H9 (cell line): ENCODE results near the gene ZCCHC8. TPM values are rescaled to one million over a fixed set of nuclear protein-coding genes. Genes with fewer than 3 reads are reported as not detected.
"Not testable (repeated sequence)": the region's sequence is repeated elsewhere in the genome, so short reads cannot be mapped to it uniquely, and the experiment has no call there.

ENCODE experiments used
- DNase-seq: peaks from one replicate; pipeline ENCODE4 v3.0.0-alpha.2; 2017
- H2AFZ ChIP-seq: one replicate; pipeline ENCODE4 v1.6.1; 2013; ENCODE audit warnings: mild to moderate bottlenecking, low read length, control low read depth, moderate library complexity
- H2AK5ac ChIP-seq: 2 replicates; pipeline ENCODE4 v1.6.1; 2013; ENCODE audit warnings: low read length, control low read depth, mixed read lengths; ENCODE audit not compliant: insufficient read length
- H2BK120ac ChIP-seq: one replicate; pipeline ENCODE4 v1.6.1; 2013; ENCODE audit warnings: low read depth, mild to moderate bottlenecking, low read length, control low read depth, inconsistent platforms; ENCODE audit not compliant: poor library complexity, severe bottlenecking
- H2BK12ac ChIP-seq: 2 replicates; pipeline ENCODE4 v1.6.1; 2013; ENCODE audit warnings: low read length, control low read depth, mixed read lengths, low read depth; ENCODE audit not compliant: insufficient read length
- H2BK15ac ChIP-seq: 2 replicates; pipeline ENCODE4 v1.6.1; 2013; ENCODE audit warnings: low read depth, low read length, control low read depth
- H2BK20ac ChIP-seq: one replicate; pipeline ENCODE4 v1.6.1; 2013; ENCODE audit warnings: low read depth, mild to moderate bottlenecking, low read length, control low read depth, inconsistent platforms; ENCODE audit not compliant: poor library complexity, severe bottlenecking
- H2BK5ac ChIP-seq: 2 replicates; pipeline ENCODE4 v1.6.1; 2013; ENCODE audit warnings: low read length, control low read depth, mixed read lengths; ENCODE audit not compliant: insufficient read length
- H3K14ac ChIP-seq: 2 replicates; pipeline ENCODE4 v1.6.1; 2013; ENCODE audit warnings: low read length, control low read depth; ENCODE audit not compliant: insufficient read depth
- H3K18ac ChIP-seq: 2 replicates; pipeline ENCODE4 v1.6.1; 2013; ENCODE audit warnings: low read depth, mild to moderate bottlenecking, mixed read lengths, low read length, control low read depth; ENCODE audit not compliant: insufficient read length
- H3K23ac ChIP-seq: 2 replicates; pipeline ENCODE4 v1.6.1; 2013; ENCODE audit warnings: low read length, control low read depth, mixed read lengths, low read depth; ENCODE audit not compliant: insufficient read length
- H3K23me2 ChIP-seq: 2 replicates; pipeline ENCODE4 v1.6.1; 2013; ENCODE audit warnings: low read depth, mild to moderate bottlenecking, mixed read lengths, low read length, control low read depth; ENCODE audit not compliant: insufficient read length, poor library complexity, severe bottlenecking
- H3K27ac ChIP-seq: 2 replicates; pipeline ENCODE4 v1.5.1; 2013; ENCODE audit warnings: low read length, control low read depth, mixed read lengths, low read depth; ENCODE audit not compliant: insufficient read length
- H3K27me3 ChIP-seq: 2 replicates; pipeline ENCODE4 v1.6.1; 2013; ENCODE audit warnings: low read length, control low read depth, inconsistent platforms; ENCODE audit not compliant: insufficient read depth
- H3K4ac ChIP-seq: 2 replicates; pipeline ENCODE4 v1.6.1; 2013; ENCODE audit warnings: low read depth, mild to moderate bottlenecking, control low read depth, inconsistent platforms, low read length, moderate library complexity
- H3K4me1 ChIP-seq: 2 replicates; pipeline ENCODE4 v1.6.1; 2013; ENCODE audit warnings: low read length, control low read depth, inconsistent platforms; ENCODE audit not compliant: insufficient read depth
- H3K4me2 ChIP-seq: 2 replicates; pipeline ENCODE4 v1.6.1; 2013; ENCODE audit warnings: low read length, control low read depth, mixed read lengths; ENCODE audit not compliant: insufficient read length, insufficient read depth
- H3K56ac ChIP-seq: 2 replicates; pipeline ENCODE4 v1.6.1; 2013; ENCODE audit warnings: low read depth, mild to moderate bottlenecking, mixed read lengths, low read length, control low read depth; ENCODE audit not compliant: insufficient read length
- H3K79me1 ChIP-seq: 2 replicates; pipeline ENCODE4 v1.6.1; 2013; ENCODE audit warnings: low read depth, mild to moderate bottlenecking, moderate library complexity, low read length, control low read depth, inconsistent platforms; ENCODE audit not compliant: insufficient read depth, poor library complexity, severe bottlenecking
- H3K79me2 ChIP-seq: 2 replicates; pipeline ENCODE4 v1.6.1; 2013; ENCODE audit warnings: low read length, control low read depth, inconsistent platforms; ENCODE audit not compliant: insufficient read depth
- H3K9ac ChIP-seq: 2 replicates; pipeline ENCODE4 v1.6.1; 2013; ENCODE audit warnings: low read length, control low read depth, mixed read lengths; ENCODE audit not compliant: insufficient read length; ENCODE audit errors: extremely low read depth
- H3K9me3 ChIP-seq: one replicate; pipeline ENCODE4 v1.6.1; 2013; ENCODE audit warnings: low read depth, low read length, inconsistent platforms; ENCODE audit not compliant: control insufficient read depth
- H3T11ph ChIP-seq: one replicate; pipeline ENCODE4 v1.6.1; 2013; ENCODE audit warnings: mild to moderate bottlenecking, low read length, control low read depth, inconsistent platforms
- H4K20me1 ChIP-seq: one replicate; pipeline ENCODE4 v1.6.1; 2013; ENCODE audit not compliant: control insufficient read depth, insufficient read length, insufficient read depth
- H4K5ac ChIP-seq: 2 replicates; pipeline ENCODE4 v1.6.1; 2013; ENCODE audit warnings: low read depth, mild to moderate bottlenecking, mixed read lengths, low read length, control low read depth; ENCODE audit not compliant: insufficient read length
- H4K8ac ChIP-seq: replicated peaks from 2 replicates; pipeline ENCODE4 v1.6.1; 2013; ENCODE audit warnings: low read length, control low read depth, mixed read lengths, low read depth; ENCODE audit not compliant: insufficient read length
- H4K91ac ChIP-seq: 2 replicates; pipeline ENCODE4 v1.6.1; 2013; ENCODE audit warnings: low read depth, mild to moderate bottlenecking, moderate library complexity, mixed read lengths, low read length, control low read depth; ENCODE audit not compliant: insufficient read length
- H3K27ac Mint-ChIP-seq, 3 experiments: 2 replicates in 2 of 3; 3 replicates in 1 of 3; pipeline ENCODE4 v1.8.0; 2020 to 2021; ENCODE audit warnings: mixed read lengths in 3 of 3, mild to moderate bottlenecking in 1 of 3, moderate library complexity in 1 of 3
- H3K27me3 Mint-ChIP-seq: 2 replicates; pipeline ENCODE4 v1.8.0; 2021; ENCODE audit warnings: low read depth, mild to moderate bottlenecking, moderate library complexity, mixed read lengths
- H3K36me3 Mint-ChIP-seq, 3 experiments: 2 replicates in 2 of 3; 3 replicates in 1 of 3; pipeline ENCODE4 v1.8.0; 2020 to 2021; ENCODE audit warnings: low read depth in 3 of 3, mixed read lengths in 3 of 3; ENCODE audit not compliant: insufficient read depth in 1 of 3
- H3K4me1 Mint-ChIP-seq, 2 experiments: 2 replicates each; pipeline ENCODE4 v1.8.0; 2020; ENCODE audit warnings: mixed read lengths in 2 of 2
- H3K4me3 Mint-ChIP-seq, 2 experiments: 2 replicates in 1 of 2; 3 replicates in 1 of 2; pipeline ENCODE4 v1.8.0; 2020 to 2021; ENCODE audit warnings: mild to moderate bottlenecking in 2 of 2, mixed read lengths in 2 of 2, moderate library complexity in 1 of 2
- H3K9me3 Mint-ChIP-seq, 2 experiments: 2 replicates in 1 of 2; 3 replicates in 1 of 2; pipeline ENCODE4 v1.8.0; 2020; ENCODE audit warnings: mild to moderate bottlenecking in 2 of 2, mixed read lengths in 2 of 2, moderate library complexity in 1 of 2
- WGBS: extraction: QIAGEN DNeasy Blood & Tissue Kit; methylation state at CpG from one replicate; pipeline ENCODE4 v1.1.7; 2013; ENCODE audit warnings: missing lambda C conversion rate, low lambda C conversion rate, mixed read lengths; ENCODE audit not compliant: insufficient read length; ENCODE audit errors: extremely low coverage; 5-methylcytosine and 5-hydroxymethylcytosine counted together
- total RNA-seq: library from RNA; stranded (reverse); gene quantifications from 2 replicates; pipeline ENCODE4 v1.2.1, GENCODE V29; 2021

ZCCHC8 gene
- total RNA-seq, 1 experiment from 2014 or later, result 37.3 TPM

- H2AFZ ChIP-seq, H3K27ac Mint-ChIP-seq, H3K9me3 Mint-ChIP-seq, H2AK5ac ChIP-seq, H4K8ac ChIP-seq, H3K9me3 ChIP-seq, H2BK5ac ChIP-seq, H3K4me1 Mint-ChIP-seq, H3K79me1 ChIP-seq, H3K4me2 ChIP-seq, H2BK120ac ChIP-seq, H3K27me3 Mint-ChIP-seq, H4K5ac ChIP-seq, H3K27me3 ChIP-seq, H3K4me3 Mint-ChIP-seq, H3K23ac ChIP-seq, H4K20me1 ChIP-seq, H3K9ac ChIP-seq, H3K4me1 ChIP-seq, H3K79me2 ChIP-seq, DNase-seq, H3K18ac ChIP-seq, H2BK20ac ChIP-seq, H2BK15ac ChIP-seq, H3K27ac ChIP-seq, H3K56ac ChIP-seq, H2BK12ac ChIP-seq, H3K4ac ChIP-seq, H3K23me2 ChIP-seq, H4K91ac ChIP-seq, H3T11ph ChIP-seq, H3K14ac ChIP-seq: not testable (repeated sequence)
- WGBS, result no CpG with 5 or more reads among the region's 1 CpG
- H3K36me3 Mint-ChIP-seq, result peaks cover 45 to 82% (median 69%) of the 10 kb centered on the region in 3 experiments; a peak in 6 of 7 replicates
Observed at GRCh38 chr12:122484385-122484784, 16.3 kb downstream of the ZCCHC8 start.
